NCI-H69 (cell line): ENCODE data around the gene TRIM52.

ENCODE experiments used
- DNase-seq: peaks from one replicate; lab custom pipeline; 2025; lab: John Stamatoyannopoulos, UW

Gene TRIM52

DNA sequence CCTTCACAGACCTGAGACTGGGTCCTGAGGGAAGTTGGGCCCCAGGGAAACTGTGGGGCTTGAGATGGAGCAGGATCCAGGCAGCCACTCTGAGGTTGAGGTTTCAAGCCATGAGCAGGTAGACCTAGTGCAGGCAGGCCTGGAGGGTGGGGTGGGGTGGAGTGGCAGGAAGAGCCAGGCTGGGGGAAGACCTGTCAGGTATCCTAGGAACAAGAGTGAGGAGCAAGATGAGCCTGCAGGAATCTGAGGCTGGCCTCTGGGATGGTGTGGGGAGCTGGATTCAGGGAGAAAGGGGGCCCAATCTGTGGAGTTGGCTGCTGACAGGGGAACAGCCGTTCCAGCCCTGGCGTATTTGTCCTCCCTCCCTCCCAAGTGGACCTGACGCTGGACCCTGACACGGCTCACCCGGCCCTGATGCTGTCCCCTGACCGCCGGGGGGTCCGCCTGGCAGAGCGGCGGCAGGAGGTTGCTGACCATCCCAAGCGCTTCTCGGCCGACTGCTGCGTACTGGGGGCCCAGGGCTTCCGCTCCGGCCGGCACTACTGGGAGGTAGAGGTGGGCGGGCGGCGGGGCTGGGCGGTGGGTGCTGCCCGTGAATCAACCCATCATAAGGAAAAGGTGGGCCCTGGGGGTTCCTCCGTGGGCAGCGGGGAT, 27.0 kb downstream of the TRIM52 start:
- no peak for DNase-seq

DNA sequence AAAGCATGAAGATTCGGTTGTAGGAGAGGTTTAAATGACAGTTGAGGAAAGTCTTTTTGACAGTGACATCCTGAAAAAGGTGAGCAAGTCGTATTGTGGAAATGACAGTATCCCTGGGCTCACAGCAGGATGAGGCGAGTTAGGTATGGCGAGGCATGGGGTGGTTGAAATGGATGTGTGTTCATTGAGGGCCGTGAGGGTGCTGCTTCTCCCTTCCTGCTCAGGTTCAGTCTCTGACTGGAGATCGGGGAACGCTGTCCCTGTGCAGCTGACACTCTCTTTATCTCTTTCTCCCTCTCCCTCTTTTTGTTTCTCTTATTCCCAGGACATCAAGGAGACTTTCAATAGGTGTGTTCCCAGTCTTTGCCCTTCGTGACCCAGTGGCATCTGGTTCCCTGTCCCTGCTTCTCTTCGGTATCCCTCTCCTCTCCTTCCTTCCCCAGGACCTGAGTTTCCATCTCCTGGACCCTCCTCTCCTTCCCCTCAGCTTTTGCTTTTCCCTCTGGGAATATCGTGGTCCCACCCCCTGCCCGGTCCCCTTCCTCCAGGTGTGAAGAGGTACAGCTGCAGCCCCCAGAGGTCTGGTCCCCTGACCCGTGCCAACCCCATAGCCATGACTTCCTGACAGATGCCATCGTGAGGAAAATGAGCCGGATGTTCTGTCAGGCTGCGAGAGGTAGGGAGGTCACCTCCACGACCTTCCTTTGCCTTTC, 27.7 kb downstream of the TRIM52 start:
- DNase-seq = no peak

DNA sequence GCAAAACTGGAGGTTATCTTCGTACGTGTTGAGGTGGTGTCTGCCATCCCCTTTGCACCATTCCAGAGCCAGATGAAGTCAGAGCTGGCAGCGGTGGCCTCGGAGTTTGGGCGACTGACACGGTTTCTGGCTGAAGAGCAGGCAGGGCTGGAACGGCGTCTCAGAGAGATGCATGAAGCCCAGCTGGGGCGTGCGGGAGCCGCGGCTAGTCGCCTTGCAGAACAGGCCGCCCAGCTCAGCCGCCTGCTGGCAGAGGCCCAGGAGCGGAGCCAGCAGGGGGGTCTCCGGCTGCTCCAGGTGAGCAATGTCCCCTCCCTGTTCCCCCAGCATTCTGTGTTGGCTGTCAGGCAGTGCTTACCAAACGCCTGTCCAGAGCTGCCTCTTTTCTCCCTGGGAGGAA, 28.4 kb downstream of the TRIM52 start:
- DNase-seq = no peak

DNA sequence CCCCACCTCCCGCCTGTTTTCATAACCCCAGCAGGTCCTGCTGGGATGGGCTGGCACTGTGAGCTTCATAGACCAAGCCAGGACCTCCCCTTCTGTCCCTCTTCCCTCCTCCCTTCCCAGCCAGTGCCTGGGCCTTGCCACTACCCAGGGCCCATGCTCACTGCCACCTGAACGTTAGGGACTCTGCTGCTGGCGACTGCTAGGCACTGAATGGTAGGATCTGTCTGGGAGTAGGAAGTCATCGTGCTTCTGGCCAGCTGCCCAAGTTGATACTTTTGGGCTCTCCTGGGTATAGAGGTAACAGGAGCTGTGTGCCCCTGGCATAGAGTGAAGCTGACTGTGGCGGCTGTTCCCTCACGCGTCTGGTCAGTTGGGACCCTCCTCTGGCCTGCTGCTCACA, 29.5 kb downstream of the TRIM52 start:
- DNase-seq = no peak

DNA sequence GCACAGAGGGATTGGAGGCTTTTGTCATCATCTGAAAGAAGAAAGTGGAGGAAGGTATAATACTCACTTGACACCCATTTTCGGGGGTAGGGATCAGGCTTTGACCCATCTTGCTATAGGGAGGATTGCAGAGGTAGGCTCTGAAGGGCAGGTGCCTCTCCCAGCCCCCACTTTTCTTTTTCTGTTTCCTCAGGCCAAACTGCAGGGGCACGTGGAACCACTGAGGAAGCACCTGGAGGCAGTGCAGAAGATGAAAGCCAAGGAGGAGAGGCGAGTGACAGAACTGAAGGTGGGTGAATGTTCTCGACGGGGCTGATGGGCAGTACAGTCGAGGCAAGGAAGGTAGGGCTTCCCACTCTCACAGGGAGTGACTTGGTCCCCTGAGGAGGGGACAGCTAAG, 30.4 kb downstream of the TRIM52 start:
- DNase-seq = no peak

DNA sequence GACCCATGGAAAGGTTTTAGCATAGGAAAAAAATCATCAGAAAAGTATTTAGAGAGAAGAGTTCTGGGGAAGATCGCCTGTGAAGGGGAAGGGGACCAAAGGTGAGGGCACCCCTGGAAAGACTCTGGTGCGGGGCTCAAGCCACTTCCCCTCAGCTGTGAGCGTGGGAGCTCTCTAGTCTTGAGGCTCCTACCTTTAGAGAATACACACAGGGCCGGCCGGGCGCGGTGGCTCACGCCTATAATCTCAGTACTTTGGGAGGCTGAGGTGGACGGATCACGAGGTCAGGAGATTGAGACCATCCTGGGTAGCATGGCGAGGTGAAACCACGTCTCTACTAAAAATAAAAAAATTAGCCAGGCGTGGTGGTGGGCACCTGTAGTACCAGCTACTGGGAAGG, 30.9 kb downstream of the TRIM52 start:
- DNase-seq = no peak

DNA sequence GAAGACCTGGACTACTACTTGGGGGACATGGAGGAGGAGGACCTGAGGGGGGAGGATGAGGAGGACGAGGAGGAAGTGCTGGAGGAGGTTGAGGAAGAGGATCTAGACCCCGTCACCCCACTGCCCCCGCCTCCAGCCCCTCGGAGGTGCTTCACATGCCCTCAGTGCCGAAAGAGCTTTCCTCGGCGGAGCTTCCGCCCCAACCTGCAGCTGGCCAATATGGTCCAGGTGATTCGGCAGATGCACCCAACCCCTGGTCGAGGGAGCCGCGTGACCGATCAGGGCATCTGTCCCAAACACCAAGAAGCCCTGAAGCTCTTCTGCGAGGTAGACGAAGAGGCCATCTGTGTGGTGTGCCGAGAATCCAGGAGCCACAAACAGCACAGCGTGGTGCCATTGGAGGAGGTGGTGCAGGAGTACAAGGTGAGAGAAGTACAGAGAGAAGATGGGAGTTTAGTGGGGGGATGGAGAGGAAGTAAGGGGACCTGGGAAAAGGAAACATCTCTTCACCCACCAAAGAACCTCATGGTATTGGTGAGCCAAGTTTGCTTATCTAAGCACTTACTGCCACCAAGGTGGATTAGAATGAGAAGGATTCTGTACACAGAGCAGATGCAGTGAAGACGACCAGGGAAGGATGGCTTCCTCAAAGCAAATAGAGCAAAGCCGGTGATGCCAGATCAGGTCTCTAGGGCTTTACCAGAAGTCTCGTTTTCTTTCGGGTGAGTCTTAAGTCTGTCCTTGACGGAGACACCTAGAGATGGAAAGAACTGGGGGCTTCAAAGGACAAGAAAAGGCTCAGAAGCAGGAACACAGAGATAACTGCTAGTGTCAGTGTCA, 36.3 kb downstream of the TRIM52 start:
- no peak for DNase-seq

DNA sequence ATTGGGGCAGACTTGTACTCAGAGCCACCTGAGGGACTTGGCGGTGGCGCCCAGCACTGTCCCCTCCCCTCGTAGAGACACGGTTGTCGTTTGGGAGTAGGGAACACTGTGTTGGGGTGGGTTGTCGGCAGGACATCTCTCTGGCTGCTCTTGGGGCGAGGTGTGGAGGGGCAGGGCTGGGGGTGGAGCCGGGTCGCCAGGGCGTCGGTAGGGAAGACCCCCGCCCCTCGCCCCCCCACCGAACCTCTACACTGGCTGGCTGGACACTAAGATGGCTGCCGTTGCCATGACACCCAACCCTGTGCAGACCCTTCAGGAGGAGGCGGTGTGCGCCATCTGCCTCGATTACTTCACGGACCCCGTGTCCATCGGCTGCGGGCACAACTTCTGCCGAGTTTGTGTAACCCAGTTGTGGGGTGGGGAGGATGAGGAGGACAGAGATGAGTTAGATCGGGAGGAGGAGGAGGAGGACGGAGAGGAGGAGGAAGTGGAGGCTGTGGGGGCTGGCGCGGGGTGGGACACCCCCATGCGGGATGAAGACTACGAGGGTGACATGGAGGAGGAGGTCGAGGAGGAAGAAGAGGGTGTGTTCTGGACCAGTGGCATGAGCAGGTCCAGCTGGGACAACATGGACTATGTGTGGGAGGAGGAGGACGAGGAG, 37.1 kb downstream of the TRIM52 start:
- DNase-seq = no peak

DNA sequence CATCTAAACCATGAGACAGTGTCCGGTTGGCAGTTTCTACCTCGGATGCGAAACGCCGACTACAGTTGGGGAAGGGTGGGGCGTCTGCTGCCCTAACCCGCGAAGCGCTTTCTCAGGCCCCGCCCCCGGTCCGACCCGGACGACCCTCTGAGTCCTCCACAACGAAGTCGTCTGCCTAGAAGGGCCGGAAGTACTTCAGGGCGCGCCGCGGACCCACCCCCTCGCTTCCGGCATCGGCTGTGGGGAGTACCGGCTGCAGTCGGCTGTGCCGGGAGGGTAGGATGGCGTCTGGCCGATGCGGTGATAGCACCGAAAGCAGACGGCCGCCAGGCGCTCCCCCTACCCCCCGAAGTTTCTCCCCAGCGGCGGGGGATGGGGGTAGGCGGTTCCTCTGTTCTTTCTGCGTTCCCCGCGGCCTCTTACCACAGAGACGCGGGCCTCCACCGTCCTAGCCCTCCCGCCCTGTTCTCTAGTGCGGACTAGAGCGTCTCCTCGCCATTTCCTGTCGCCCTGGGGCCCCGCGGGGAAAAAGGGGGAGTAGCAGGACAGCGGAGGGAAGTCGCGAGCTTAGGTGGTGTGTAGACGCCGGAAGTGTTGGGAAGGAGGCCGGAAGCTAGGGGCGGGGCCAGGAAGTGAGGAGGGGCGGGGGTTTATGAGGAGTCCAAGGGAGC, 37.8 kb downstream of the TRIM52 start, which contains the start of gene TRIM41:
Gene TRIM41, plus strand, starts transcription at position 224 of the 671 bp plus-strand sequence. CDS start 719 bp downstream, outside the sequence.
- no peak for DNase-seq

DNA sequence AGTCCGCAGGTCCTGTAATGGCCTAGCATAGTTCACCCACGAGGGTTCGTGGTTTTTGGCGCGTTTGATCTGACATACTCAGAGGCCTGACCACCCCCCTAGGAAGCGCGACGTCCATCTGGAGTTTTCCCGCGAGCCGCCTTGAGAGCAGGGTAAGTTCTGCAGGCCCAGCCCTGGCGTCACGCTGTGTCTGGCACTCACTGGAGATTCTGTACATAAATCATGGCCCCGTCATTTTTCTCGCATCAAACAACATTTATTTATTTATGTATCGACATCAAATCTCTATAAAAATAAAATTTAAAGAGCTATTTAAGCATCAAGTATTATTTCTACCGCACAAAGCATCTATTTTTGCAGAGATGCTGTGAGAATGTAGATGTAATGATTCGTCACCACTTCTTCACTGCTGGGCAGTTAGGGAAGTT, 38.3 kb downstream of the TRIM52 start:
- DNase-seq = no peak

DNA sequence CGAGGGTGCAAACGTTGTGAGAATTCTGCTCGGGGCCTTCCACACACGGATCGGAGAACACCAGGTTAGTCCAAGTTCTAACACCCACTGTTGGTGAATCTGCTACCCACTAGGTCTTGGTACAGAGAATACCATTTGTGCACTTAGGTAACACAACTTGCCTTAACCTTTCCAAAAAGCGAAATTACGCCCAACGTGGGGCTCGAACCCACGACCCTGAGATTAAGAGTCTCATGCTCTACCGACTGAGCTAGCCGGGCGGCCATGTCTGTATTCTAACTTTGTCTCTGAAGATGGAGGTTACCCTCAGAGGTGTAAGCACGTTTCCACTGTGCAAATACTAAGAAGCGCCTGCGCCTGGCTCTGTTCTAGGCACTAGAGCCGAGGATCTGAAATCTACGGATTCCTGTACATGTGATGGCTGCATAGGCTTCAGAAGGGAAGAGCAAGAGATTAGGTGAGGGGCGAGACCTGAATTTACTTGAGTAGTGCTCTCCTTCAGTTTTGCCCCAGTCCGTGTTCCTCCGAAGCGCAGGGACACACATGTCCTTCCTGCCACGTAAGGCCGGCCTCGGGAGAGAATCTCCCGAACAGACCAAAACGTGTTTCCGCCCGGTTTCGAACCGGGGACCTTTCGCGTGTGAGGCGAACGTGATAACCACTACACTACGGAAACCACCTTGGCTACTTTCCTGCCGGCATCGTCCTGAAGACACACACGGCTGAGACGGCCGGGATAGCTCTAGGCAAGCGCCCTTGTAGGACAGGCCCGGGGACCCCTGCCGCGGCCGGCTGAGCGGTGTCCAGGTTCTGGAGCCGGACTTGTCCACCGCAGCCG, 38.9 kb downstream of the TRIM52 start:
- DNase-seq = no peak

DNA sequence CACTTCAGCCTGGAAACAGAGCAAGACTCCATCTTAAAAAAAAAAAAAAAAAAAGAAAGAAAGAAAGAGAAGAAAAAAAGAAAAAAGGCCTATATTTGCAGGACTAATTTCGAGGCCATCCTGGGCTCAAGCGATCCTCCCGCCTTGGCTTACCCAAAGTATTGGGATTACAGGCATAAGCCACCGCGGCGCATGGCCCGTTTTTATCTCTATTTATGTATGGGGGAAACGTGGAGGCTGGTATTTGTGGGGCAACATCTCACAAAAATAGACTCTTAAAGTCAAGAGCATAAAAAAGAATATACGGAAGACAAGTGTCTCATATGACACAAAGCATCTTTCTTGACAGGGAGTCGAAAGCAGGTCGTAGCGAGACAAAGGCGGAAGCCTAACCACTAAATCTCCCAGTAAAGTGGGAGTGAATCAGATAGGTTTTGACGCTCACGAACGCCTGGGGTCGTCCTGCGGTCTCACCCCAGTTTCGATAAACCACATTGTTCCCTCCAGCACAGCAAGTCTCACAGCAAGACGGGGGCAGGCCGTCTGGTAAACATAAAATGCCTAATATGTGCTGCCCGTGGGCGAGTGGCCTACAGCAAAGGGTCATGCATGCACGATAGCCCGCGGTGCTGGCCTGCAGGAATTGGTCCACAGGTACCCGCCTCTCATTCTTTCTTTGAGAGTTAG, 39.7 kb downstream of the TRIM52 start:
- no peak for DNase-seq

DNA sequence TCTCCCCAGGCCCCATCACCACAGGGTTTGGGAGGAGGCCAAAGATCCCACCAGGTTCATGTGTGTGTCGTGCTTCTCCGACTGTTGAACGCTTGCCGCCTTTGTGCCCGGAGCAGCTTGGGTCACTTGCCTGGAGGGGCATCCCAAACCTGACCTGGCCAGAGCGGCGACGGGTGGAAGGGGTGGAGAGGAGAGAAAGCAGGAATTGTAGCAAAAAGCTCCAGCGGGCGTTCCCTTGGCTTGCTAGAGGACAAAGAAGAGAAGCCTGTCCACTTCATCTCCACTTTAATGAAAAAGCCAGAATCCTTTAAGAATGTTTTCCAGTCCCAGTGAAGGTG, 40.8 kb downstream of the TRIM52 start:
- DNase-seq = no peak

DNA sequence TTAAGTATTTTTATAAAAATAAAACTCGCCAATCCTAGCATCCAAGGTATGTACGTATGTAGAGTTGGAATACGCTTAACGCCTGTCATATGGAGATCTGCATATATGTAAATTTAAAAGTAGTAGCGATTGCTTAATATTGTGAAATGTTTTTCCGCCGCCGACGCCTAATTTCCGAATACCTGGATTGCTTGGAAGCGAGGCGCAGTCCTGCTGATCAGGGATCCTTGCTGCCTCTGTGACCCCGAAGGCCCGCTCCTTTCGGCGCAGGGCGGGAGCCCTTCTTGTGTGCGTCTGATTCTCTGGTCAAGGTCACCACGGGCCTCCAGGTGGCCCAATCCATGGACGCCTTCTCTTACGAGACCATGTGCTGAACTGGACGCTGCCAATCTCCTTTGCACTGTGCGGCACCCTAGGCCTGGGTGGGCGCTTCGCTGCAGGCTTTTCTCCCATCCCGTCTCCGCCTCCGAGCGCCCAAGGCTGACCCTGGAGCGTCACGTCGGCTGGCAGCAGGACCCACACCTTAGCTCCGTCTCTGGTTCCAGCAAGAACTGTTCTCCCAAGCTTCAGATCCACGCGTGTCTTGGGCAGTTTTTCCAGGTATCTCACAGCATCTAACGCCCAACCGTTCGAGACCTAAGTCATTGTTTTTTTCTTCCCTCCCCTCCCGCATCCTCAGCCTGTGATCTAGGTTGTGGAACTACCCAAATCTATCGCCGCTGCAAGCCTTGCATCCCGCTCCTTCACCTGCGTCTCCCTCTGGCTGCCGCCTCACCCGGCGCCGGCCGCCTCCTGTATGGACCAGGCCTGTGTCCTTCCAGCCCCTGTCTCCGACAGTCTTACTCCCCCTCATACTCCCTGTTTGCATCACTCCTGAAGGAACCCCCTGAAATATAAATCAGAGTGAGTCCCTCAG, 41.4 kb downstream of the TRIM52 start:
- no peak for DNase-seq

DNA sequence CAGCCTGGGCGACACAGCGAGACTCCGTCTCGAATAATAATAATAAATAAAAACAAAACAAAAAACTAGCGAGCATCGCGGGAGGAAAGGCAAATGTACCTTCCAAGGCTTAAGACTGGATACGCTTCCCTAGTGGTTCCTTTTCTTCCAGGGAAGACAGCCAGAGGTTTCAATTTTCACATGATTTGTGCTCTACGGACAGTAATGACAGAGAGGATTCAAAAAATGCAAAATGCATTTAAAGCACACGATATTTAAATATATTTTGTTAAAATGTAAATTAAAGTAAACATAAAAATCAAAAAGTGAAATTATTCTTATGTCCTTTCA, 42.2 kb downstream of the TRIM52 start:
- DNase-seq = no peak

DNA sequence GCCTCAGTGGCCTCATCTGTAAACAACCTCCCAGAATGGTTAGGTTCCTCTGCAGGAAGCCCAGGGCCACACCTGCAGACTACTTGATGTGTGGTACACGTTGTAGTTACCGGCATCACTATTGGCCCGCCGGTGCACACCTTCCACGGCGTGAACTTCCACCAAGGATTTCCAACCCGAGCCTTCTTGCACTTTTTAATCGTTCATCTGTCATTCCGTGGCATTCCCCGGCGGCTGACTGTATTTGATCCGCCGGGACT, 43.2 kb downstream of the TRIM52 start:
- DNase-seq = no peak

DNA sequence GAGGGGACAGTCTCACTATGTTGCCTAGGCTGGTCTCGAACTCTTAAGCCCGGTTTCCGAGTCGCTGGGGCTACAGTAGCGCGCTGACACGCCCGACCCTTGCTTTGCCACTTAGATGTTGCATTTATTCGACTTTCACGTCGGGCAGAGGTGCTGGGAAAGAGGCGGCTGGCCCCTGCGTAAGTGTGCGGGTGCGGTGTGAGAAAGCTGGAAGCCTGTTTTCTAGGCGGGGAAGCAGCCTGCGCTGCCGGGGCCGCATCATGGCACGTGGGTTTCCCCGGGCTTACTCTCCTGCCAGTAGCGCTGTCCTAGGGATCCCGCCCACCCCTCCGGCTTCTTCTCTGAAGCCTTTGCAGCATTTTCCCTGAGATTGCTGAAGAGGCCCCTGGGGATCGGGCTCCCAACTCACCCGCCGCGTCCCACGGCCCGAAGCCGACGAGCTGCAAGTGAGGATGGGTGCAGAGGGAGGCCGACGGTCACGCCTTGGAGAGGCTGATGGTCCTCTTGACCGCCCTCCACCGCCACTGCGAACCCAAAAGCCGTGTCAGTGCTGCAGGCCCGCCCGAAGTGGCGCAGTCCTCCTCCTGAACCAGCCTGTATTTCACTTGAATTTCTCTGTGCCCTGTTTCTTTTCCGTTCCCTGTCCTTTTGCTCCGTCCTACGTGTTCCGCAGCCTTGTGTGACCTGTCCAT, 43.7 kb downstream of the TRIM52 start:
- DNase-seq = no peak

DNA sequence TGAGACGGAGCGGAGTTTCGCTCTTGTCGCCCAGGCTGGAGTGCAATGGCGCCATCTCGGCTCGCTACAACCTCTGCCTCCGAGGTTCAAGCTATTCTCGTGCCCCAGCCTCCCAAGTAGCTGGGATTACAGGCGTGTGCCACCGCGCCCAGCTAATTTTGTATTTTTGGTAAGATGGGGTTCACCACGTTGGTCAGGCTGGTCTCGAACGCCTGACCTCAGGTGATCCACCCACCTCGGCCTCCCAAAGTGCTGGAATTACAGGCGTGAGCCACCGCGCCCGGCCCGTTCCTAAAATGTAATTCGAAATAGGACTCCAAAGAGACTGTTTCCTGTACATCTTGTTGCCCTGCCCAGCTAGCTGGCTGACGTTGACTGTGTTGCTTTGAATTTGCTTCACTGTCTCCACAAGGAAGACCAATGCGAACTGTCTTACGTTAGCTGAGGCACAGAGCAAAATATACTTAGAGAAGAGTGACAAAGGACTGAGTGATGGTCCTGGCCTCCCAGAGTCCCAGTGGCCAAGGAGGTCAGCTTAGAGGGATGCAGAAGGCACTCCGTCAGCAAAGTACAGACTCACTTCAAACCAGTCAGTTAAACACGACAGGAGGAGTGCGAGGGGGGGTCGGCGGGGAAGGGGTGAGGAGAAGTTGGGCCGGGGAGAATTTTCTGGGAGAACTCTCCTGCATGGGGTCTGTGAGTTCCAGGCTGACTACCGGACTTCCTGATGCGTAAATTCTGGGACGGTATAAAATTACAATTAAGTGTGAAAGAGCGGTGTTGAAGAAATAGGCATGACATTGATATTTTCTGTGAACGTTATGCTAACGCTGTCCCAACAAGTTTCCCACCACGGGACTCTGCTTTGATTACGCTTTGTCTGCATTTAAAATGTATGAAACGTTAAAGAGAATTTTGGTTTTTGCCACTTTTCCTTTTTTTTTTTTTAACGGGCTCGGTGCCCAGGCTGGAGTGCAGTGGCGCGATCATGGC, 44.6 kb downstream of the TRIM52 start:
- DNase-seq = no peak
